SK-MEL-5 (cell line): ENCODE measurements around the gene TBL1X. TPM values are rescaled to one million over a fixed set of nuclear protein-coding genes. Genes with fewer than 3 reads are reported as not detected.

Experiments
- DNase-seq: peaks from one replicate; pipeline ENCODE4 v3.0.0-alpha.2; 2016; ENCODE audit warnings: low read depth, low spot score
- in situ Hi-C: cut with HindIII; loops from 2 replicates; pipeline ENCODE4 v1.10.0; 2016; ENCODE audit warnings: low sequenced_read_pairs, high pct_unique_total_duplicates, low pct_unique_long_range_greater_than_20kb
- total RNA-seq: library from RNA; depleted of rRNA; stranded (reverse); fragments of >200 nt; shearing (Covaris generic); gene quantifications from 2 replicates; pipeline ENCODE4 v1.2.3, GENCODE V29; 2014

TBL1X gene
- total RNA-seq, 1 experiment from 2014 or later: 5.3 TPM

- DNase-seq: no peak
- in situ Hi-C loops: no loop called here
Measured at GRCh38 chrX:9622128-9622527, 157.3 kb downstream of the TBL1X start.

DNA sequence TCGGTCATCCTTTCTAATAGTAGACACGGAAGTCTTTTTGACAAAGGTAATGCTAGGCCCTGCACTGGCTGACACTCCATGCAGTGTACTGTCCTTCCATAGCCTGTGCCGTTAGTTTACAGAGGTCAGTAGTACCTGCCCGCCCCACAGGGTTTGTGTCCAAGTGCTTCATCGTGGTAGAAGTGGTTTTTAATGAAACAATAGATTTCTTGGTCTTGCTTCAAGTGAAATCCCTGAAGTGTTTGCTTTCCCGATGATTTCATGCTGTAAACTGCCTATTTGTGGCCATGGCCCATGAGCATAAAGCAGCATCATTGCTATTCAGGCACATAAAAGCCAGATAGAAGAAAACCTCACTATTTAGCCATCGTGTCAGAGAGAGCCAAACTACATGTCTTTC, 161.5 kb downstream of the TBL1X start:
- no peak for DNase-seq

GRCh38 chrX:9627922-9628321, 163.1 kb downstream of the TBL1X start:
- DNase-seq: no peak
- in situ Hi-C loops: no loop called here

More for the DNA sequence above, 161.5 kb downstream of the TBL1X start:
- in situ Hi-C loops: no loop called here

GRCh38 chrX:9628779-9629493, 164.1 kb downstream of the TBL1X start:
- in situ Hi-C loops: no loop called here
- no peak for DNase-seq

DNA sequence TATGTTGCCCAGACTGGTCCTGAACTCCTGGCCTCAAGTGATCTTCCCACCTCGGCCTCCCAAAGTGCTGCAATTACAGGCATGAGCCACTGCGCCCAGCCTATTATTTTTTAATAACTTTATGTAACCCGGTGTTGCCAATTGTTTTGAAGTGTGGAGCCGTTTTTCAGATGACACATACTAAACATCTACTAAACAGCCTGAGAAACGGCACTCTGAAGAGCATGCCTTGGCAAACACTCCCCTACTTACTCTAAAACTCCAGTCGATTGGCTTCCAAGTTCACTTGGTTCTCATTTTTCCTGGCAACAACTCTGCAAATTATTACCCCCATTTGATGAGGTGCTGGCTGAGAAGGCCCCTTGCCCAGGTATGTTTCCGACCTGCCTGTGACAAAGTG, 169.7 kb downstream of the TBL1X start:
- in situ Hi-C loops: no loop called here
- DNase-seq: no peak

DNA sequence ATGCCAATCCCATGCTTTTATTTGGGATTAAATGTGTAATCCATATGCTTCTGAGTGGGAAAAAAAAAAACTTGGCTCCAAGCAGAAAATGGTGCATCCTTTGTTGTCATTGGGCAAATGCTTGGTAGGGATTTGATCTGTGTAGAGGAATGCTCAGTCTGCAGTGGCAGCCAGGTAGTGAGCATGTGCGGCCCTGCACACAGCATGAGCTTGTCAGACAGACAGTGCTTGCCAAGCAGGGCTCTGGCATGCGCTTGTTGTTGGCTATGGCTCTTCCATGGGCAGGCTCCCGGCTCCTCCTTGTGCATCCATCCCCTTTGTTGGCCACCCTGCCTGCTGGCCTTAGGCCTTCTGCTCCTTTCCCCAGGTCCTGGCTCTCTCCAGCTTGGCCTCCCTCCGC, 170.5 kb downstream of the TBL1X start:
- in situ Hi-C loops: no loop called here
- DNase-seq: no peak

- no peak for DNase-seq
- in situ Hi-C loops: no loop called here
Measured at GRCh38 chrX:9635803-9636202, 170.9 kb downstream of the TBL1X start.

GRCh38 chrX:9638871-9639270, 174.0 kb downstream of the TBL1X start:
- in situ Hi-C loops: no loop called here
- no peak for DNase-seq

- in situ Hi-C loops: no loop called here
- DNase-seq: no peak
Measured at GRCh38 chrX:9642270-9642995, 177.6 kb downstream of the TBL1X start.

GRCh38 chrX:9643807-9644206, 178.9 kb downstream of the TBL1X start:
- in situ Hi-C loops: no loop called here
- DNase-seq: no peak

- no peak for DNase-seq
Measured at GRCh38 chrX:9644335-9644734, 179.5 kb downstream of the TBL1X start.

DNA sequence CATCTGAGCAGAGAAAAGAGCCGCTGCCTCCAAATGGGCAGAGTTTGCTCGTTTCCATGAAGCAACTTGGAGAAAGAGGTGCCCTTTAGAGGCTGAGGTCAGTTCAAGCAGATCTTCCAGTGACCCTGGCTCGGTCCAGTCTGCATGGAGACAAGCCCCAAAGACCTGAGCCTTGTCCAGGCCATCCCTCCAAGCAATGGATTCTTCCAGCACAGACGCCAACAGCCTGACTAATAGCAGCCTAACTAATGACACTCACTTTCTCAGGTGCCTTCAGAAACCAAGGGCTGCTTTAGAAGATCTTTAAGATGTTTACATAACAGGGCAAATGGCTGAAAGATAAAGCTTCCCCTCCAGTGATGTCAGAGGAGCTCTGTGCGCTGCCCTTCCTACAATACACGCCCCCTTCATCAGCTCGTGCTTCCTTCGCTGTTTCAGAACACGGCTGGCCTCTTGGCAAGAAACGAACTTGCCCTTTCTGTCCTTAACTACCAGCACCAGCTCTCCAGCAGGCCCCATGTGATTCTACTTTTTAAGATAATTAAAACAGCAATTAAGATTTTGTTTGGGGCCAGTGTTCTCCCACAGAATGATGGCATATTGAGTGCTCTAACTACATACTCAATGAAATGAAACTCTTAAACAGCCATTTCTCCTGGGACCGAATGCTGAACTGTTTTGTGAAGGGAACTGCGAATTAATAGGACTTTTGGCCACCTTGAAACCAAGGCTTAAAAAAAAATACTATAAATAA, 181.8 kb downstream of the TBL1X start:
- in situ Hi-C loops: no loop called here
- DNase-seq: no peak

More at GRCh38 chrX:9644335-9644734, 179.5 kb downstream of the TBL1X start:
- in situ Hi-C loops: no loop called here

GRCh38 chrX:9647431-9647830, 182.6 kb downstream of the TBL1X start:
- no peak for DNase-seq
- in situ Hi-C loops: no loop called here

DNA sequence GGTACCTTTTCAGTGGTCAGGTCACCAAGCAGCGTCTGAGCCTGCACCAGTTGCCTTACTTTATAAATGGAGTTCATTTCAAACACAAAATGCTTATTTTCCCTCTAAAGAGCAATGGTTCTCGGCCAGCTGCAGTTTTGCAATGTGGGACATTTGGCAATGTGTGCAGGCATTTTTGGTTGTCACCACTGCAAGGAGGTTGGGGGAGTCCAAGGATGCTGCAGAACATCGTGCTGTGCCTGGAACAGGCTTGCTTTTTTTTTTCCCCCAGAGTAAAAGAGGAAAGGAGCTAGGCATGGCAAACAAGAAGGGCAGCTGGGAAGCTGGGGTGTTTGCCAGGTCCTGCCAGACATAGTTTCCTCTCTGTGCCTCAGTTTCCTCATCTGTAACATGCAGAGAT, 185.2 kb downstream of the TBL1X start:
- DNase-seq: no peak
- in situ Hi-C loops: no loop called here

DNA sequence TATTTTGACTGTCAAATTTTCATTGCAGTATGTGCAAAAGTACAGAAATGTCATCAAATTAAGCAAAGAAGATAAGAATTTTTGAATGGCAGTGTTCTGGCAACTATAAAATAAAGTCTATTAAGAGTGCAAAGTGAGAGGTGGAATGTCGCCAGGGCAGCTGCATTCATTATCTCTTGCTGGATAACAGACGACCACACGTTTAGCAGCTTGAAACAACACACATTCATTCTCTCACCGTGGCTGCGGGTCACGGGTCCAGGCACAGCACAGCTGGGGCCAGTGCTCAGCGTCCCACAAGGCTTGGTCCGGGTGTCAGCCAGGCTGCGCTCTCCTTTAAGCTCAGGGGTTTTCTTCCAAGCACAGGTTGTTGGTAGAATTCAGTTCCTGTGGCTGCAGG, 186.9 kb downstream of the TBL1X start:
- no peak for DNase-seq
- in situ Hi-C loops: no loop called here

GRCh38 chrX:9654929-9655328, 190.1 kb downstream of the TBL1X start:
- in situ Hi-C loops: no loop called here
- no peak for DNase-seq

- DNase-seq: no peak
- in situ Hi-C loops: no loop called here
Measured at GRCh38 chrX:9656277-9656676, 191.4 kb downstream of the TBL1X start.

DNA sequence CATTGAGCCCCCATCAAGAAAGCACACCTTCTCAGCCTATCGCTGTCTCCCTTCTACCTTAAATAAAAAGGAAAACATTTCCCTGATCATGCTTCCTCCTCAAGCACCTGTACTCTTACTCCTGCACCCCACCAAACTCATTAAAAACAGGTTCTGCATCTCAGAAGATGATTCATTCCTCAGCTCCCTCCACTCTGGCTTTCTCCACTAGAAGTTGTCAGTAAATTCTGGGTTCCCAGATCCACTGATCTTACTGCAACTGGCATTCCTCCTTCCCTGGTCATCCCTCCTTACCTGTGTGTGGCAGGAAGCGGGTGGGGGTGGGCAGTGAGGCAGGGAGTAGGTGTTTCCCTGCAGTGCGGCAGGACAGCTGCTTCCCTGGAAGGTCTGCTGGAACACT, 192.0 kb downstream of the TBL1X start:
- DNase-seq: no peak
- in situ Hi-C loops: no loop called here
